ENCODE data around the gene SUSD5.

DNA sequence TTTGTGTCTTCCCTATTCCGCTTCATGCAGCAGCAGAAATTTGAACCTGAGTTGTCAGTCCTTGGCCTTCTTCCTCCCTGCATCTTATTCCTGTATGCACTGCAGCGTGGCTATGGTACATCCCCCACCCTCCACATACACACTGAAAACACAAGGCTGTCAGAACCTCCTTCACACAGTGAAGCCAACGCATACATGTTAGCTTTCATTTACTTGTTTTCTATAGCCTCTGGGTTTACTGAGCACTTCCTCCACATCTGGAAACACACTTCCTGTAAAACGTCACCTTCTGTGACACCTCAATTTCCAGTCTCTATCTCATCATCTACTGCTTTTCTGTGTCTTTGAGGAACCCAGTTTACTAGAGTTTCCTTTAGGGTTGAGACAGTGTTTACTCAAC lies 47.0 kb downstream of the SUSD5 start:
- TF ChIP-seq, protein P1, sequence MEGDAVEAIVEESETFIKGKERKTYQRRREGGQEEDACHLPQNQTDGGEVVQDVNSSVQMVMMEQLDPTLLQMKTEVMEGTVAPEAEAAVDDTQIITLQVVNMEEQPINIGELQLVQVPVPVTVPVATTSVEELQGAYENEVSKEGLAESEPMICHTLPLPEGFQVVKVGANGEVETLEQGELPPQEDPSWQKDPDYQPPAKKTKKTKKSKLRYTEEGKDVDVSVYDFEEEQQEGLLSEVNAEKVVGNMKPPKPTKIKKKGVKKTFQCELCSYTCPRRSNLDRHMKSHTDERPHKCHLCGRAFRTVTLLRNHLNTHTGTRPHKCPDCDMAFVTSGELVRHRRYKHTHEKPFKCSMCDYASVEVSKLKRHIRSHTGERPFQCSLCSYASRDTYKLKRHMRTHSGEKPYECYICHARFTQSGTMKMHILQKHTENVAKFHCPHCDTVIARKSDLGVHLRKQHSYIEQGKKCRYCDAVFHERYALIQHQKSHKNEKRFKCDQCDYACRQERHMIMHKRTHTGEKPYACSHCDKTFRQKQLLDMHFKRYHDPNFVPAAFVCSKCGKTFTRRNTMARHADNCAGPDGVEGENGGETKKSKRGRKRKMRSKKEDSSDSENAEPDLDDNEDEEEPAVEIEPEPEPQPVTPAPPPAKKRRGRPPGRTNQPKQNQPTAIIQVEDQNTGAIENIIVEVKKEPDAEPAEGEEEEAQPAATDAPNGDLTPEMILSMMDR (IDR thresholded peaks at IDR 0.05; ENCODE audit: low read length): no peak
- TF ChIP-seq EZH2 (IDR thresholded peaks at IDR 0.05; ENCODE audit: borderline replicate concordance, low read length): no peak
